ENCODE results near the gene SEPTIN10. TPM values are rescaled to one million over a fixed set of nuclear protein-coding genes. Genes with fewer than 3 reads are reported as not detected.
"Not testable (repeated sequence)": the region's sequence is repeated elsewhere in the genome, so short reads cannot be mapped to it uniquely, and the experiment has no call there.

SEPTIN10 gene
- total and polyA plus RNA-seq, 2 of the 8 experiments (the other 6 are each of a cell fraction or from before 2014, with no cell fraction given): 23.7 to 101 TPM

- not testable (repeated sequence) for H3K18ac ChIP-seq (ENCODE audit: extremely low read depth, low read length); H3K4me2 ChIP-seq (ENCODE audit: insufficient read depth in 1 of 2, low read depth in 2 of 2, low read length in 2 of 2); H2AFZ ChIP-seq (ENCODE audit: low read length); H4K8ac ChIP-seq (ENCODE audit: extremely low read depth, insufficient read depth, low read length); H2BK20ac ChIP-seq (ENCODE audit: low read length); H3K23ac ChIP-seq (ENCODE audit: insufficient read length); H4K5ac ChIP-seq (ENCODE audit: insufficient read length, low read depth, low read length); FAIRE-seq; H3K4me3 ChIP-seq (ENCODE audit: extremely low read depth in 1 of 4, insufficient read depth in 2 of 4, low read depth in 3 of 4, low read length in 4 of 4); H2BK12ac ChIP-seq (ENCODE audit: low read depth, low read length); DNase-seq (ENCODE audit: low read depth in 1 of 2, low spot score in 2 of 2); H4K91ac ChIP-seq (replicated peaks; ENCODE audit: insufficient read length, low read length); H2BK120ac ChIP-seq (replicated peaks; ENCODE audit: low read depth, low read length); H4K20me1 ChIP-seq (replicated peaks in 1 of 2; ENCODE audit: control insufficient read depth in 1 of 2, insufficient read depth in 2 of 2, low read length in 2 of 2); H2BK5ac ChIP-seq (ENCODE audit: low read depth, low read length); H3K79me2 ChIP-seq (ENCODE audit: control insufficient read depth in 1 of 2, insufficient read depth in 2 of 2, low read length in 2 of 2); H3K4me1 ChIP-seq (replicated peaks in 1 of 4; ENCODE audit: control insufficient read depth in 3 of 4, insufficient read depth in 4 of 4, low read length in 3 of 4); H3K9me3 ChIP-seq (ENCODE audit: insufficient read depth in 2 of 2, low read depth in 1 of 2, low read length in 1 of 2); H3K14ac ChIP-seq (ENCODE audit: insufficient read length); H3K36me3 ChIP-seq (ENCODE audit: control insufficient read depth in 2 of 4, insufficient read depth in 4 of 4, low read length in 3 of 4); H2BK15ac ChIP-seq (ENCODE audit: low read length); H3K23me2 ChIP-seq (ENCODE audit: low read depth, low read length); H3K27me3 ChIP-seq (replicated peaks in 1 of 4; ENCODE audit: control insufficient read depth in 3 of 4, extremely low read depth in 1 of 4, insufficient read depth in 3 of 4, low read length in 3 of 4); H3K27ac ChIP-seq (ENCODE audit: low read depth, low read length); H3K4ac ChIP-seq (replicated peaks; ENCODE audit: insufficient read length, low read depth, low read length); H3K56ac ChIP-seq (replicated peaks; ENCODE audit: insufficient read length, low read depth, low read length); H2AK5ac ChIP-seq (ENCODE audit: low read depth, low read length); H3K9ac ChIP-seq (replicated peaks in 1 of 4; ENCODE audit: extremely low read depth in 1 of 4, low read depth in 3 of 4, low read length in 3 of 4); H3K79me1 ChIP-seq (ENCODE audit: low read depth, low read length)
- POLR2A ChIA-PET (ENCODE audit: partially characterized antibody): interaction anchor here (1.3 kb wide), 1 partner anchor 26 kb away, joined by 3 read pairs; the partner anchor contains the start of genes SEPTIN10 and SOWAHC
- WGBS, 2 experiments (ENCODE audit: extremely low coverage in 1 of 2, insufficient coverage in 1 of 2, insufficient read length in 1 of 2, insufficient replicate concordance in 2 of 2, low coverage in 1 of 2, low lambda C conversion rate in 2 of 2, missing lambda C conversion rate in 1 of 2): 96% methylated on average over 9 of the region's 9 CpGs; no CpG with 5 or more reads in 1 of the 2 experiments
- CTCF ChIA-PET (ENCODE audit: partially characterized antibody): interaction anchor here (0.6 kb wide), 1 partner anchor 9 kb away, joined by 3 read pairs; no protein-coding TSS in a partner anchor
Observed at GRCh38 chr2:109640000-109640399, 26.2 kb upstream of the SEPTIN10 start.

All from H1 (cell line).